Right cardiac atrium (tissue), 5 donors: ENCODE measurements around the gene CNOT2. TPM values are rescaled to one million over a fixed set of nuclear protein-coding genes. Genes with fewer than 3 reads are reported as not detected.
A peak's percentile ranks its signal among the peaks of the same experiment; 100 is the strongest.
"Not testable (repeated sequence)": the region's sequence is repeated elsewhere in the genome, so short reads cannot be mapped to it uniquely, and the experiment has no call there.

Source experiments
- ATAC-seq, 2 donors: fragments of 200-7000 bp; cut with Tn5 transposase; one replicate each; pipeline versions ENCODE4 v1.8.0 to v1.9.1; 2020; ENCODE audit warnings: moderate library complexity in 2 of 2, mild to moderate bottlenecking in 1 of 2
- DNase-seq, 3 donors: peaks; one replicate each; pipeline ENCODE4 v3.0.0-alpha.2; 2020
- H3K27ac ChIP-seq: one replicate; pipeline ENCODE4 v1.5.1; 2013; ENCODE audit warnings: mild to moderate bottlenecking, low read length, control low read depth, moderate library complexity
- H3K27me3 ChIP-seq: one replicate; pipeline ENCODE4 v1.6.1; 2013; ENCODE audit not compliant: control insufficient read depth, insufficient read depth
- H3K4me1 ChIP-seq: one replicate; pipeline ENCODE4 v1.6.1; 2013; ENCODE audit warnings: low read length; ENCODE audit not compliant: control insufficient read depth, insufficient read depth
- H3K4me3 ChIP-seq: one replicate; pipeline ENCODE4 v1.5.1; 2013; ENCODE audit warnings: low read length, control low read depth
- H3K9me3 ChIP-seq: one replicate; pipeline ENCODE4 v1.6.1; 2013; ENCODE audit warnings: low read length; ENCODE audit not compliant: control insufficient read depth
- WGBS: extraction: QIAGEN DNeasy Blood & Tissue Kit; methylation state at CpG from one replicate; pipeline ENCODE4 v1.1.7; 2013; 5-methylcytosine and 5-hydroxymethylcytosine counted together
- intact Hi-C, 4 donors: fragments of 100-400 bp; cut with DNase I; formaldehyde crosslinking; loops; one replicate each; pipeline versions ENCODE4 v1.11.0 to v1.14.0; 2022 to 2023
- polyA plus RNA-seq: library from polyadenylated mRNA; stranded (reverse); fragments of 200-250 nt; gene quantifications from one replicate; pipeline ENCODE4 v1.2.3, GENCODE V29; 2013
- total RNA-seq, 4 donors: library from RNA; stranded (reverse); fragmentation: NEBNext Ultra II Directional; extraction: Animal tissue kit (Norgen Biotek cat#: 25700); gene quantifications; one replicate each; pipeline ENCODE4 v1.2.1, GENCODE V29; 2021
- donor health status: healthy with polysubstance abuse.
- donor health status: DM: no; HTN: yes; CAD: no.
- donor health status: DM: no; HTN: no; CAD: no.
- donor health status: DM: no; HTN: yes; CAD: no; lungs with severe emphysema.
- donor health status: DM: yes; HTN: yes; CAD: no.

CNOT2 gene
- total and polyA plus RNA-seq, 5 donors, result 18.5 to 52.7 (median 42.7) TPM

GRCh38 chr12:70365648-70366518 is 122.7 kb downstream of the CNOT2 start, which contains the start of gene KCNMB4:
TSS of gene KCNMB4 (plus strand) at chr12:70366290. CDS start at chr12:70366735, 445 bp downstream.
- peak; percentile 95 to 97 for ATAC-seq
- no peaks in the 10 kb centered on the region for H3K27me3 ChIP-seq
- H3K4me3 ChIP-seq, result peak within 1 kb of the TSS; percentile 99
- peaks cover 2% of the 10 kb centered on the region for H3K4me1 ChIP-seq
- intact Hi-C loops, result loop anchor here in 2 of 4 donors (10.0 kb wide), 2 partner anchors 121 to 209 kb away; partner anchors contain the start of gene CNOT2 (in 1 of the 2)
- under 1% methylated on average over 88 of the region's 88 CpGs for WGBS
- no peaks in the 10 kb centered on the region for H3K9me3 ChIP-seq
- DNase-seq, result peak; percentile 72 to 90 (median 87)
- peak within 1 kb of the TSS; percentile 10 for H3K27ac ChIP-seq

- Histone ChIP-seq H3K27me3 (no peaks in the 10 kb centered on the region), H3K9me3 (no peaks in the 10 kb centered on the region), H3K27ac (peak overlapping the region; percentile 10), H3K4me3 (peak overlapping the region; percentile 99), H3K4me1 (peaks cover 2% of the 10 kb centered on the region)
- intact Hi-C loops, result loop anchor here in 2 of 4 donors (10.0 kb wide), 2 partner anchors 122 to 208 kb away; partner anchors contain the start of gene CNOT2 (in 1 of the 2)
- DNase-seq, result peak; percentile 29 to 70 (median 68)
- WGBS, result under 1% methylated on average over 69 of the region's 69 CpGs
- peak; percentile 25 to 42 for ATAC-seq
These were observed 123.5 kb downstream of the CNOT2 start for GRCh38 chr12:70366581-70367257.

- Histone ChIP-seq H3K27me3 (no peaks in the 10 kb centered on the region), H3K4me1 (peaks cover 2% of the 10 kb centered on the region), H3K9me3 (no peaks in the 10 kb centered on the region), H3K4me3 (peak overlapping the region; percentile 99), H3K27ac (peak overlapping the region; percentile 10)
- DNase-seq (no peak), ATAC-seq (peak in 1 of 2 donors; percentile 9)
- intact Hi-C loops, result loop anchor here in 2 of 4 donors (10.0 kb wide), 2 partner anchors 123 to 207 kb away; partner anchors contain the start of gene CNOT2 (in 1 of the 2)
- 7% methylated on average over 21 of the region's 21 CpGs for WGBS
These were observed 124.3 kb downstream of the CNOT2 start for GRCh38 chr12:70367258-70368141.

- no peak overlapping the region for H3K4me3 ChIP-seq
- DNase-seq, result no peak
- WGBS, result 96% methylated on average over 3 of the region's 3 CpGs
- H3K4me1 ChIP-seq, result no peaks in the 10 kb centered on the region
- H3K9me3 ChIP-seq, result no peaks in the 10 kb centered on the region
- H3K27me3 ChIP-seq, result no peaks in the 10 kb centered on the region
- intact Hi-C loops, result no loop called here
- H3K27ac ChIP-seq, result no peak overlapping the region
- no peak for ATAC-seq
These were observed 129.6 kb downstream of the CNOT2 start for GRCh38 chr12:70372881-70373280.

GRCh38 chr12:70379846-70380245 is 136.6 kb downstream of the CNOT2 start:
- 83% methylated on average over 1 of the region's 1 CpG for WGBS
- DNase-seq (no peak), ATAC-seq (no peak)
- no peaks in the 10 kb centered on the region for H3K9me3 ChIP-seq
- intact Hi-C loops, result no loop called here
- no peak overlapping the region for H3K4me3 ChIP-seq
- H3K27ac ChIP-seq, result no peak overlapping the region
- H3K4me1 ChIP-seq, result no peaks in the 10 kb centered on the region
- no peaks in the 10 kb centered on the region for H3K27me3 ChIP-seq

GRCh38 chr12:70383484-70383883 is 140.3 kb downstream of the CNOT2 start:
- no peak overlapping the region for H3K27ac ChIP-seq
- WGBS, result 95% methylated on average over 4 of the region's 4 CpGs
- ATAC-seq (no peak), DNase-seq (no peak)
- no peak overlapping the region for H3K4me3 ChIP-seq
- H3K9me3 ChIP-seq, result no peaks in the 10 kb centered on the region
- H3K27me3 ChIP-seq, result no peaks in the 10 kb centered on the region
- intact Hi-C loops, result no loop called here
- H3K4me1 ChIP-seq, result no peaks in the 10 kb centered on the region

- Histone ChIP-seq H3K4me3 (no peak overlapping the region), H3K4me1 (no peaks in the 10 kb centered on the region), H3K9me3 (no peaks in the 10 kb centered on the region), H3K27ac (no peak overlapping the region), H3K27me3 (no peaks in the 10 kb centered on the region)
- ATAC-seq (no peak), DNase-seq (no peak)
- intact Hi-C loops, result no loop called here
- 82% methylated on average over 3 of the region's 3 CpGs for WGBS
These were observed 140.7 kb downstream of the CNOT2 start for GRCh38 chr12:70383886-70384285.

- Histone ChIP-seq H3K9me3 (no peaks in the 10 kb centered on the region), H3K27ac (no peak overlapping the region), H3K27me3 (no peaks in the 10 kb centered on the region), H3K4me3 (no peak overlapping the region), H3K4me1 (no peaks in the 10 kb centered on the region)
- ATAC-seq (no peak), DNase-seq (no peak)
- 81% methylated on average over 1 of the region's 1 CpG for WGBS
- intact Hi-C loops, result no loop called here
These were observed 143.5 kb downstream of the CNOT2 start for GRCh38 chr12:70386771-70387170.

- no peak for DNase-seq
- no peaks in the 10 kb centered on the region for H3K27me3 ChIP-seq
- H3K4me1 ChIP-seq, result no peaks in the 10 kb centered on the region
- no peak overlapping the region for H3K27ac ChIP-seq
- H3K4me3 ChIP-seq, result no peak overlapping the region
- WGBS, result 89% methylated on average over 2 of the region's 2 CpGs
- no peaks in the 10 kb centered on the region for H3K9me3 ChIP-seq
- intact Hi-C loops, result no loop called here
- no peak for ATAC-seq
These were observed 146.4 kb downstream of the CNOT2 start for GRCh38 chr12:70389678-70390077.

- H3K4me3 ChIP-seq, H3K9me3 ChIP-seq, H3K4me1 ChIP-seq, H3K27me3 ChIP-seq, H3K27ac ChIP-seq, ATAC-seq, DNase-seq, intact Hi-C loops: not testable (repeated sequence)
- WGBS, result 79% methylated on average over 1 of the region's 1 CpG
These were observed 149.4 kb downstream of the CNOT2 start for GRCh38 chr12:70392631-70393030.
